Activated naive CD4-positive, alpha-beta T cell treated with Interleukin-2 at 50 U/mL for 16 hours (primary cell): ENCODE measurements around the gene TNFRSF19.
A peak's percentile ranks its signal among the peaks of the same experiment; 100 is the strongest.
"Not testable (repeated sequence)": the region's sequence is repeated elsewhere in the genome, so short reads cannot be mapped to it uniquely, and the experiment has no call there.

ENCODE experiments used
- DNase-seq: peaks from one replicate; pipeline ENCODE4 v3.0.0-alpha.2; 2020

TNFRSF19 gene

GRCh38 chr13:23570921-23571315 is 706 bp downstream of the TNFRSF19 start:
- no peak for DNase-seq

GRCh38 chr13:23571431-23571830 is 1.2 kb downstream of the TNFRSF19 start:
- no peak for DNase-seq

GRCh38 chr13:23572836-23573235 is 2.6 kb downstream of the TNFRSF19 start:
- no peak for DNase-seq

- DNase-seq = no peak
Measured at GRCh38 chr13:23574421-23575145, 4.4 kb downstream of the TNFRSF19 start.

GRCh38 chr13:23575632-23576031 is 5.4 kb downstream of the TNFRSF19 start:
- DNase-seq = no peak

- peak; percentile 70 for DNase-seq
Measured at GRCh38 chr13:23578411-23579071, 8.3 kb downstream of the TNFRSF19 start.

GRCh38 chr13:23579072-23579895 is 9.1 kb downstream of the TNFRSF19 start:
- peak; percentile 92 for DNase-seq

- no peak for DNase-seq
Measured at GRCh38 chr13:23579896-23580683, 9.9 kb downstream of the TNFRSF19 start.

GRCh38 chr13:23580684-23581060 is 10.5 kb downstream of the TNFRSF19 start:
- no peak for DNase-seq

GRCh38 chr13:23583491-23583890 is 13.3 kb downstream of the TNFRSF19 start:
- DNase-seq = no peak

- DNase-seq = no peak
Measured at GRCh38 chr13:23584275-23584674, 14.1 kb downstream of the TNFRSF19 start.

- no peak for DNase-seq
Measured at GRCh38 chr13:23586336-23586735, 16.1 kb downstream of the TNFRSF19 start.

GRCh38 chr13:23588666-23589065 is 18.5 kb downstream of the TNFRSF19 start:
- DNase-seq = no peak

GRCh38 chr13:23592596-23592995 is 22.4 kb downstream of the TNFRSF19 start:
- DNase-seq = no peak

- DNase-seq = no peak
Measured at GRCh38 chr13:23593148-23593547, 22.9 kb downstream of the TNFRSF19 start.

- DNase-seq = not testable (repeated sequence)
Measured at GRCh38 chr13:23594290-23594689, 24.1 kb downstream of the TNFRSF19 start.

GRCh38 chr13:23598369-23598768 is 28.2 kb downstream of the TNFRSF19 start:
- DNase-seq = no peak

GRCh38 chr13:23599083-23599925 is 29.1 kb downstream of the TNFRSF19 start:
- no peak for DNase-seq

- no peak for DNase-seq
Measured at GRCh38 chr13:23600100-23600499, 29.9 kb downstream of the TNFRSF19 start.

GRCh38 chr13:23600534-23600933 is 30.3 kb downstream of the TNFRSF19 start:
- DNase-seq = no peak

GRCh38 chr13:23605831-23606230 is 35.6 kb downstream of the TNFRSF19 start:
- no peak for DNase-seq

GRCh38 chr13:23608138-23608537 is 37.9 kb downstream of the TNFRSF19 start:
- no peak for DNase-seq
